ENCODE results near the gene IHH. TPM values are rescaled to one million over a fixed set of nuclear protein-coding genes. Genes with fewer than 3 reads are reported as not detected.

IHH gene
- total RNA-seq, 1 experiment from 2014 or later, result not detected

DNA sequence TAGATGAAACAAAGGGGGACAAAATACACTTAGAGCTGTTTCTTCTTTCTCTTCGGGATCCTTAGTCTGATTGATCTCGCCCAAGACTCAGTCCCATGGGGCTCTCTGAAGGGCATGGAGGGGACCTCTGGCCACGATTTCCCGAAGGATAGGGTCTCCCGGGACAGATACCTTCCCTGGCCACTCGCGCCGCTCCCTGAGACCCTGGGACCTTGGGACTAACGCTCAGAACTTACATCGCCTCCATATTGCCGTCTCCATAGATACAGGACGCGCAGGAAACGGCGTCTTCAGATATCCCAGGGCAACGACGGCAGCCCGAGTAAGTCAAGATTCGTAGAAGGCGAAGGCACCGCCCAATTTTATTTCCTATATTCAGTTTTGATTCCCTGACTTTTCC lies 19.5 kb downstream of the IHH start, which contains the start of gene CFAP65:
Gene CFAP65 (minus strand): TSS at position 265 of the 400 bp plus-strand sequence. CDS start 2,468 bp downstream, outside the sequence.
- DNase-seq (ENCODE audit: low read depth), result peak; percentile 59

DNA sequence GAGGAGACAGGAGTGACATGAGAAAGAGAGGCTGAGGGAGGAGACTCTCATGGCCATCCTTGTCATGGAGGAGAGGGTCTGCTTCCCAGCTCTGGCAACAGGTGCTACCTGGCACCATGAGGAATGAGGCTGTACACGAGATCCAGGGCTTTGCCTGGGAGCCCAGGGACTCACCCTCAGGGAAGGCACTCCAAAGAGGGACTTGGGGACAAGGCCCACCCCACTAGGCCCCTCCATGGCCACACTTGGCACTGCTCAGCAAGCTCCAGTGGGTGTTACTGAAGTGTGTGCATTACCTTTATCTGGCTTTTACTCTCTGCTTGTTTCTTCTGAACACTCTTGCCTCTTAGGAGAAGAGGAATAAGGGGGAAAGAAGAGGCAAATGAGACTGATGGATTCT lies 22.1 kb downstream of the IHH start:
- DNase-seq (ENCODE audit: low read depth), result no peak

DNA sequence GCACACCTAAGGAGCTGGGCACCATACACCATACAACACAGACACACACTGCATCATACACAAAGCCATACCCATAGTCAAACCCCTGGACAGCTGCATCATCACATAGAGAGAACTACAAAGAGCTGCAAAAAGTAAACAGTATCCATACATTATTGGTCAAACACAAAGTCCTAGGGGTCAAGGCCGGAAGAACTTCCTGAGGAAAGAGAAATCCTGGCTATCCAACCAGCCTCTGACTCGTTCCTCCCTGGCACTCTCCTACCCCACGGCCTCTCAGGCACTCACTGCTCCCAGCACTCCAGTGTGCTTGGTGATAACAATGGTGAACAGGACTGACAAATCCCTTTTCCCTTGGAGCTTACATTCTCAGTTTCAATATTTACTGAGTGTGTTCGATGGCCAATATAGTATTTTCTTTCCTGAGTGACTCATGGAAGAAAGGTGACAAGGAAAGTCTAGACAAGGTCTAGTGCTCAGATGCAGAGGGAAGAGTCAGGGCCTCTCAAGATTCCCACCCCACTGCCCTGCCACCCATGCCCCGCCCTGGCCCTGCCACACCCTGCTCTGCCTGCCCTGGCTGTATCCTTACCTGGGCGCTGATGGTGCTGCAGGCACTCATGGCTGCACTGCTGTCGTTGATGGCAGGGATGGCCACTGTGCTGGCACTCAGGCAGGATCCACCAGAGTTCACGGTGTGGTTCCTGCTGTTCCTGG lies 22.8 kb downstream of the IHH start:
- no peak for DNase-seq (ENCODE audit: low read depth)

DNA sequence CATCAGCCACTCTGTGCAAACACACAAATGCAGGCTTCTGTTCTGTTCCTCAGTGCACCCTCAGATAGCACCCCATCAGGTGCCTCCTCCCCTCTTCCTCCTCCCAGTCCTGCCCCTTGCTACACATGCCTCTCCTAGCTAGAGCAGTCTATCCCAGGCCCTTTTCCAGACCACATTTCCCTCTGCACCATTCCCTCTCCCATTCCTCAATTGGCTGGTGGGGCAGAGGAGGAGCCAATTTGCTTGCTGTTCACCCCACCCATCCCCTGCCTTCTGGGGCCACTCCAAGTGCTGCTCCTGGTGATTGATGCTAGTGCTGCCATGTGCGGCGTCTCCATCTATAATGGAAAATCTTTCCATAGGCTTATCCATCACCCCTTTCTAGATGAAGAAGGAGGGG lies 24.8 kb downstream of the IHH start:
- no peak for DNase-seq (ENCODE audit: low read depth)

DNA sequence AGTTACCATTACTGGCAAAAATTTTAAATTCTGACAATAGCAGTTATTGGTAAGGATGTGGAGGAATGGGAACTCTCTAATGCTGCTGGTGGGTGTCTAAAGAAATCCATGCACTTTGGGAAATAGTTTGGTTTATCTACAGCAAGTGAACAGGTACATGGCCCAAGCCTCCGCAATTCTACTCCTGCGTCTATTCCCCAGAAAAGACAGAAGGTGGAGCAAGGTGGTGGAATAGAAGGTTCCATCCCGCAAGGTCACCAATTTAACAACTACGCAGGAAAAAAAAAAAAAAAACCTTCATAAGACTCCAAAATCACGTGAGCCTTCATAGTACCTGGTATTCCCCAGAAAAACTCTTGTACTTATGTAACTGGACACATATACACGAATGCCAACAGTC lies 25.9 kb downstream of the IHH start:
- DNase-seq (ENCODE audit: low read depth), result no peak

DNA sequence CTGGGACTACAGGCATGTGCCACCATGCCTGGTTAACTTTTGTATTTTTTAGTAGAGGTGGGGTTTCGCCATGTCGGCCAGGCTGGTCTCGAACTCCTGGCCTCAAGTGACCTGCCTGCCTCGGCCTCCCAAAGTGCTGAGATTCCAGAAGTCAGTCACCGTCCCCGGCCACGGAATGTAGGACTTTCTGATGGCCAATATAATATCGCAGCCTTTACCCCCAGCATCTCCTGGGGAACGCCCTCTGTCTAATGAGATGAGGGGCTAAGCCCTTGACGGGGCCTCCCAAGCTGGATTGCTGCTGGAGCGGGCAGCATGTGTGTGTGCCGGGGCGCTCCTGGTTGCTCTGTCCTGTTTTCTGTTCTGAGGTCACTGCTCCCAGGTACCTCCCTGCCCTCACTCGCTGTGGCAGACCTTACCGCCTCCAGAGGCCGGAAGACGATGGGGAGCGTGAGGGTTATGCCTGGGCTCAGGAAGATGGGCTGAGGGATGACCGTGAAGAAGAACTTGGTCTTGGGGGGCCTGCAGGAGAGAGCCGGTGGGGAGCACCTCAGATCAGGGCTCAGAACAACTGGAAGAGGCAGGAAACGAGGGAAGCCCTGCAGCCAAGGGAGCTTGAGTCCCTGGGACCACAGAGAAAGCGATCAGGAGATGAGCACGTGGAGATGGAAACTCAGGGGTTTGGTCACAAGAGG lies 28.5 kb downstream of the IHH start:
- DNase-seq (ENCODE audit: low read depth), result no peak

DNA sequence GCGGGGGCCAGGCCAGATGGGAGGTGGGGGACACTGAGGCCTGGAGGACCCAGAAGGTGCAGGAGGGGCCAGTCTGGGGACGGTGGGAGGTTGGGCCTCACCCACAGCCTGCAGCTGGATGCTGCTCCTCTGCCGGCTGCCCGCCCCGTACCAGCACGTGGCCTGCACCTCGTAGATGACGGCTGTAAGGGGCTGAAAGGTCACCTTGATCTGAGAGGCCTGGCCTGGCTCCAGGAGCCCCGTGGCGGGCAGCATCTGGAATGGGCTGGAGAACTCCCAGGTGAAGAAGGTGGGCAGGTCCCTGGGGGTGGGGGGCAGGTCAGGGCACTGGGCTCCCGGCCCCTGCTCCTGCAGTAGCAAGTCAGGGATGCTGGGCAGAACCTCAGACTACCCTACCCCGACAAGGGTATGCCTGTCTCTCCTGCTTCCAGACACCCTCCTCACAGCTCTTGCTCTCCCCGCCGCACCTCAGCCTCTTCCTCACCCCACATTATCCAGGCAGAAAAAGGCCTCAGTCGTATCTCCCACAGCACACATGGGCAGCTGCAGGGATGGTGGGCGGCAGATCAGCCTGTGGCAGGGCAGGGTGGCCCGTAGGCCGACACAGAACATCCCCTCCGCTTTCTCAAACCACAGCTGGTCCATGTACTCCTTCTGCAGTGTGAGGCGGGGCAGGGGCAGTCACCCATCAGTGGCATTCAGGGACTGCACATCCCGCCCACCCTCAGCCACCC lies 29.5 kb downstream of the IHH start:
- no peak for DNase-seq (ENCODE audit: low read depth)

DNA sequence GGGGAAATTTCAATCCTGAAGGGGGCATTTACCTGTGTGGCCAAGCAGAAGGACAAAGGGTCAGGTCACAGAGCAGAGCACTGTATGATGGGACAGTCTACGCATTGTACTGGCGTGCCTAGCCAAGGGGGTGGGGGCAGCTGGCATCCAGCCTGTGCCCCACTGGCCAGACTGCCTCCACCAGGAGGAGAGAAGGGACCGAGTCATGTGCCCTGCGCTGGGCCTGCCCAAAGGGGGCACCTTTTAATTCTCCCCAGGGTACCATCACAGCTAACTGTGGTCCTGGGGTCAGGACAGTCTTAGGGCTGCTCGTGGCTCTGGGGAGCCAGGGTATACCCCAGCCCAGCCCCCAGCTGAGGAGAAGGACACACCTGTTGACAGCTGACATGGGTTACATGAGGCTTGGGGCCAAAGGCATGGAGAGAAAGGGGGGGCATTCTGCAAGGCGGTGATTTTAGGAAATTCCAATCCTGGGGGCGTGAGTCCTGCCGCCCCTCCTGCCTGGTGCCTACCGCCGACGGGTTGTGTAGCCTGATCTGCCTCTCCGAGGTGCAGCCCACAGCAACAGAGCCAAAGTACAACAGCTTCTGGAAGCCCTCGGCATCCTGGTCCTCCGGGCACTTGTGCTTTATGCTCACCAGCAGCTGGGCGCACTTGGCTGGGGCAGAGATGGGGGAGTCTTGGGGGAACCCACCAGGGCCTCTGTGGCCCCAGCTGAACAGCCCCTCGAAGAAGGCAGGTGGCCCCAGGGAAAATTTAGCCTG lies 30.4 kb downstream of the IHH start:
- no peak for DNase-seq (ENCODE audit: low read depth)

DNA sequence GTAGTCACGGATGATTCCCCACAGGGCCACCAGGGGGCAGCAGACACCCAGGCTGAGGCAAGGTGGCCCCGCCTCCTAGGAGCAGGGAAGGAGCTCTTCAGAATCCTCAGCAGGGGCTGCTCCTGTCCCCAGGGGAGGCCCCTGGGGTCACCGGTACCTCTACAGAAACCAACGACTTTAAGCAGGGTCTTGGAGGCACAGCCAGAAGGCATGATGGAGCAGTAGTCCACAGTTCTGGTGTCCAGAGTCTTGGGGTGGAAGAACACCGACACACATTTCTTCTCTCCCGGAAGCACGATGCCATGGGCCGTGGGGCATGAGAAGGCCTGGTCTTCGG lies 30.9 kb downstream of the IHH start:
- peak; percentile 79 for DNase-seq (ENCODE audit: low read depth)

DNA sequence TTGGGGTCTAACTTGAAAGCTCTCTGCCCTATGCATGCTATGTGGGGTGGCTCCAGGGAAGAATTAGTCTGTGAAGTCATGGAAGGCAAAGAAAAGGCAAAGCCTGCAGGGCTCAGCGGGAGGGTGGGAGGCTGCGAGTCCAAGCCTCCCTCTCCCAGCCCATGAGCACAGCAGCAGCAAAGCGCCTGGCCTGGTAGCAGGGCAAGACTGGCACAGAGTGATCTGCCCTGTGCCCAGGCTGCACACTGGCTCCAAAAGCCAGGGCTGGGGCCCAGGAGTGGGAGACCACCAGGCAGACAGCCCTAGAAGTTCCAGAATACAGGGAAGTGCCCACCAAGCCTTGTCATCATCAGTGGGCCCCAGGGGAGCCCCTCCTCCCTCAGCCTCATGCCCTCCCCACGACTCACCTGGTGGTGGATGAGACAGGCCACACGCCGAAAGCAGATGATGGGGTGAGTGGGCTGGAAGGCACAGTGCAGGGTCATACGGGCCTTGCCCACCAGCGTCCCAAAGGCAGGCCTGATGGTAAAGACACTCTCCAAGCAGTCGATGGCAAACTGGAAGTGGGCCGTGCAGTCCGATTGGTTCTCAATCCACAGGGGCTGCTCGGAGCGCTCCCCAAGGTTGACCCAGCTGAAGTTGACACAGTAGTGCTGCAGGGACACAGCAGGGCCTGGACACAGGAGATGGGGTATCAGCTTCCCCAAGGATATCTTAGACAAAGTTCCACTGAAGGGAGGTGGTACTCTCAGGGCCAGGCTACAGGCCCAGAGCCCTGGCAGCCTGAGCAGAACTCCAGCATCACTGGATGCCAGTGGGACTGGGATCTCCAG lies 31.5 kb downstream of the IHH start:
- DNase-seq (ENCODE audit: low read depth), result no peak

DNA sequence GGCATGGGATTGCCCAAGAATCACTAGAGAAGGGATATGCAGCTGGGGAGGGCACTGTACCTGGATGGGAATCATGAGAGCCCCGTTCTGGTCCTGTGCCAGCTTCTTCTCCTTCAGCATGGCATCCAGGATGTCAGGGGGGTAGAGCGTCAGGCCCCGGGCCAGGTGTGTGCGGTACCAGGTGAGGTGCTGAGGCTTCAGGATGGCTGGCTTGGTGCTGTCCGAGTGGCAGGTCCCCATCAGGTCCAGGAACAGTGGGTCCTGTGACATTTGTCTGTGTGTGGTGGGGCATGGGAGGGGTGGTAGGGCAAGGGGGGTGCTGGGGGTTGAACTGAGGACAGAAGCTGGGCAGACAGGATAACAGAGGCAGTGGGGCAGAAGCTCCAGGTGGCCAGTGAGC lies 32.6 kb downstream of the IHH start:
- no peak for DNase-seq (ENCODE audit: low read depth)

DNA sequence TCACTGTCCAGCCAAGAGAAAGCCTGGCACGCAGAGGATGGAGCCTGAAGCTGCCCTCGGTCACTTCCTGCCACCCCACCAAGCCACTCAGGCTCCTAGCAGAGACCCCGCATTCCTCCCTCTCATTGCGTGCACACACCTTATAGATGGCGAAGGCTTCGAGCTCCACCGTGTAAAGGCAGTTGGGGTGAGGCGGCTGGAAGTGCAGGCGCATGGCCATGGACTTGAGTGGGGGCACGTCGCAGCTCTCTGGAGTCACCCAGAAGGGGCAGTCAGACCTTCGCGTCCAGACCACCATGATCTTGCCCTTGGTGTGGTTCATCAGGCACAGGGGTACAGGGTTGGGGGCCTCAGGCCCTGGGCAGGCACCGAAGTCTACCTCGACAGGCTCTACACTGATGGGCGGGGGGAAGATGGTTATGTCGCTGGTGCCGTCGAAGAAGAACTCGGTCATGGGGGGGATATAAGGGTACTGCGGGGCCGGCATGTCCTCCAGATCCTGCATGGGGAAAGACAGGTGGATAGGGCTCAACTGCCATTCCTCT lies 33.1 kb downstream of the IHH start:
- no peak for DNase-seq (ENCODE audit: low read depth)

DNA sequence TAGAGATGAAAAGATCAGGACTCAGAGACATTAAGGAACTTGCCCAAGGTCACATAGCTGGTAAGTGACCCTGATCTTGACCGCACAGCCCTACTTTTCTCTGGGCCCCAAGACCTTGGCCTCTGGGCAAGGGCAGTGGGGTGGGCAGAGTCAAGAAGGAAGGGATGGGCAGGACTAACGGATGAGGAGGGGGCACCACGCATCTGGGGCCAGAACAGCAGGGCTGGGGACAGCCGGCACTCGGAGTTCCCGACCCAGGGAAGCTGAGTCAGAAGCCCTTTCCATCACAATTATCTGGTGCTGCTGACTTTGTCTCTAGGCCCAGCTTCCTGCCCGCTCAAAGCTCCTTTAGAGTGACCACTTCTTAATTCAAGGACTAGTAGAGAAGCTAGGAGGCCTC lies 33.8 kb downstream of the IHH start:
- no peak for DNase-seq (ENCODE audit: low read depth)

DNA sequence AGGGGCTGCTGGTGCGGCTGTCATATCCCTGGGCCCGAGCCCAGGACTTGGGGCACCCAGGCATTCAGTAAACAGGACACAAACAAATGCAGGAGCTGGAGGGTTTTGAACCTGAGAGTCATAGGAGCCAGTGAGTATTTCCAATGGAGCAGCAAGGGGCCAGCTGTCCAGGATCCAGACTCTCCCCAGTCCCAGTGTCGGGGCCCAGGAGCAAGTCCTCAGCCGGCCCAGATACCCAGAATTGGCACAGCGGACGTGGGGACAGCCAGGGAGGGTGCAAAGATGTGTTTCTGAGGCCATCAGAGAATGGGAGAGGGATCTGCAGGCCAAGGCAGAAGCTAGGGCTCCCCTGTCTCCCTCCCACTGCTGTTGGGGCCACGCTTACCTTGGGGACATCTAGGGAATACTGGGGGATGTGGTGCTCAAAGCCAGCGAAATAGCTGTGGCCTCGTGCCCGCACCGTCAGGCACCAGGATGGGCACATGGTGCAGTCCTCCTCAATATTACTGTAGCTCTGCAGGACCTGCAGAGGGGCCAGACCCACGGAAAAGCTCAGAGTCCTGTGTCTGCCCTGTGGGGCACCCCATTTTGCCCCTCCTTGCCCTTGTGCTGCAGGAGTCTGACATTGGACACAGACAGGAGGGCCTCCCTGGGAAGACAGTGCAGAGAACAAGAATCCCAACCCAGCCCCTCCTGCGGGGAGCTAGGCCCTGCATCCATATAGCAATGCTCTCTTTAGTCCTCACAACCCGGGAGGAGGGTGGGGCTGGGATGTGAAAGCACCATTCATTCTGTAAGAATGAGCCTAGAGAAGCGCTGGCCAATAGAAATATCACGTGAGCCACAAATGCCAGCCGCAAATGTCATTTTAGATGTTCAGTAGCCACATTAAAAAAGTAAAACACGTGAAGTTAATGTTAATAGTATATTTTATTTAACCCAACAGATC lies 34.8 kb downstream of the IHH start:
- no peak for DNase-seq (ENCODE audit: low read depth)

DNA sequence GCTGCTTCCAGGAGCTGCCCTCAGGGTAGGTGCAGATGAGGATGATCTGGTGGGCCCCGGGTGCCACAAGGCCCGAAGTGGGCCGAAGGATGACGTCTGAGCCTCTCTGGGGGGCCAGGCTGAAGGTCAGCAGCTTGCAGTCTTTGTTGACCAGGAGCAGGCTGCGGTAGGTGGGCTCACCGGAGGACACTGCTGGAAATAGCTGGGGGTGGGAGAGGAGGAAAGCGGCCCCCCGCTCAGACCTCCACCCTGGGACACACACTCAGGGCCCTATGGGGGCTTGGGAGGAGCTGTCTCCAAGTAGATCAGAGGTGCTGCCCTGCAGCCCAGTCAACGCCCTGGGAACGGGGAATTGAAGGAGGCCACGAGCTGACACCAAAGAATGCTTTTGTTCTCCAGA lies 36.7 kb downstream of the IHH start:
- no peak for DNase-seq (ENCODE audit: low read depth)

DNA sequence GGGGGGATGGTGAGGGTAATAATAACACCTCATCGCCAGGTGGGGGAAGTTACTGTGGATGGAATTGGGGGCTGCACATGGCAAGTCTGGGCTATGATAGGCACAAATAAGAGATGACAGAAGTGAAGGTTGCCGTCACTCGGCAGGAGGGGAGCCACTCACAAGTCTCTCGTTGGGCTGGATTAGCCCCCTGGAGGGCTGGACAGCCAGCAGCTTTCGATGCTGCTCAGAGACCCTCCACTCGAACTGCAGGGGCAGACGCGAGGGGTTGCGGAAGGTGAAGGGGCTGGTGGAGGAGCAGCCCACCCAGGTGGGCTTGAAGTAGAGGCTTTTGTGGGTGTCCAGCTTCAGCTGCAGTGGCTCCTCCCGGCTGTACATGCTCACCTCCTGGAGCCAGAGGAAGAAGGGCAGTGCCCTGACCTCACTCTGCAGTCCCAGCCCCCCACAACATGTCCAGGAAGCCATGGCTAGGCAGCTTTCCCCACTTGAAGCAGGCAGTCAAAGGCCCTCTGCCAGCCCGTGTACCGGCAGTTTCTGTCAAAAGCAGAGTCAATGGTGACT lies 37.6 kb downstream of the IHH start:
- no peak for DNase-seq (ENCODE audit: low read depth)

DNA sequence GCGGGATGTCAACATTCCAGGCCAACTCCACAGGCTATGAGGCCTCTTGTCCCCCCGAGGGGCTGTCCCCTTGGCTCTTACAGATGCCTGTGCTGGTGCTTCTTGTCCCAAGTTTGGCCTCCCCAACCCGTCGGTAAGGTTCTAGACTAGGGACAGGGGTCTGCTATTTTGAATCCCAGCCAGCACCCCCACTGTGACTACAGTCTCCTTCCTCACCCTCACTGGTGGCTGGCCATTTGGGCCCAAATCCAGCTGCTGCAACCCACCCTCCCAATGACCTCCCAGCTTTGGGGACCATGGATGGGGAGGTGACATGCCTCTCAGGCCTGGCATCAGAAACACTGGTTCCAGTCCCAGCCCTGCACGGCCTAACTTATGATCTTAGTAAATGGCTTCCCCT lies 38.1 kb downstream of the IHH start:
- DNase-seq (ENCODE audit: low read depth), result no peak

DNA sequence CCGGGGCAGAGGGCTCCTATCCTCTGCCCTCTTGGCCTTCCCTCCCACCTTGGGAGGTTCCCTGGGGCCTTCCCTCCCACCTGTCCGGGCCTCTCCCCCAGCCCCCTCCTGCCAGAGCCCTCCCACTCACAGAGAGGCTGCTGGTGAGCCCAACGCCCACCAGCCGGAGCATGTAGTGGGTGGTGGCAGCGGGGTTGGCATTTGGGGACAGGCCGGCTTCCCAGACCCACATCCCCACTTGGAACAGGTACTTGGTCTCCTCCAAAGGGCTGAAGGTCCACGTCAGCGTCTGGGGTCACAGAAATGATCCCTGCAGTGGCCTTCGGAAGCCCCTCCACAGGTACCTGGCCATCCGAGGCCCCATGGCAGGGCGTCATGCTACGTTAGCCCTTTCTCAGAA lies 38.7 kb downstream of the IHH start:
- DNase-seq (ENCODE audit: low read depth), result no peak

DNA sequence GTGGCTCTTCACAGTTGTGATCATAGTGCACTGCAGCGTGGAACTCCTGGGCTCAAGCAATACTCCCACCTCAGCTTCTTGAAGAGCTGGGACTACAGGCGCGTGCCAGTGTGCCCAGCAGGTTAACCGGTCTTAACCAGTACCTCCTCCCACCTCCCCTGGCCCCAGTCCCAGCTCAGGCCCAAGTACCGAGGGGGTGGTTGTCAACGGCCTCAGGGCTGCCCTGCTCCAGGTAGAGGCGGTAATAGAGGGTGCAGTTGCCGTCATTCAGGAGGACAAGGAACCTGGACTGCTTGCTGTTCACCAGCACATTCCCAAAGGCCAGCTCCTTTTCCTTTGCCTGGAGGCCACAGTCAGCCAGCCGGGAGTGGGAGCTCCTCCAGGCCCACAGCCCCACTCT lies 39.1 kb downstream of the IHH start:
- DNase-seq (ENCODE audit: low read depth), result no peak

Measured in Daoy (cell line).